HFFc6 (cell line): Measurements from ENCODE around the gene TRA2A. TPM values are rescaled to one million over a fixed set of nuclear protein-coding genes. Genes with fewer than 3 reads are reported as not detected.

Experiments used
- DNase-seq: peaks from one replicate; pipeline ENCODE4 v3.0.0-alpha.2; 2018
- H3K27ac Mint-ChIP-seq: 2 replicates; pipeline ENCODE4 v1.8.0; 2020; ENCODE audit warnings: mild to moderate bottlenecking, mixed read lengths
- H3K27me3 Mint-ChIP-seq: 2 replicates; pipeline ENCODE4 v1.8.0; 2021; ENCODE audit warnings: mild to moderate bottlenecking, moderate library complexity, mixed read lengths; ENCODE audit not compliant: insufficient read depth
- H3K36me3 Mint-ChIP-seq: 2 replicates; pipeline ENCODE4 v1.8.0; 2021; ENCODE audit warnings: low read depth, mixed read lengths
- H3K4me1 Mint-ChIP-seq: 2 replicates; pipeline ENCODE4 v1.8.0; 2020; ENCODE audit warnings: low read depth, mixed read lengths
- H3K4me3 Mint-ChIP-seq: 2 replicates; pipeline ENCODE4 v1.8.0; 2020; ENCODE audit warnings: mild to moderate bottlenecking, moderate library complexity, mixed read lengths
- H3K9me3 Mint-ChIP-seq: 2 replicates; pipeline ENCODE4 v1.8.0; 2020; ENCODE audit warnings: mild to moderate bottlenecking, mixed read lengths
- CTCF ChIP-seq: fragments of 200-600 bp; sonication (generic); IDR thresholded peaks from 2 replicates; pipeline ENCODE4 v1.5.0; 2021; ENCODE audit warnings: antibody characterized with exemption, mild to moderate bottlenecking
- long read RNA-seq: library from polyadenylated mRNA; unstranded; transcript quantifications from one replicate; pipeline ENCODE4 v2.0.0, GENCODE V29; 2019
- total RNA-seq, 6 experiments: library from RNA; stranded (reverse); fragmentation: NEBNext Ultra II Directional; extraction: Animal tissue kit (Norgen Biotek cat#: 25700); gene quantifications; 2 replicates in 1 of 6; 3 replicates in 5 of 6; pipeline ENCODE4 v1.2.3, GENCODE V29; 2021

TRA2A gene
- total RNA-seq: 10 to 100 TPM; 85.5 to 97.8 (median 92.5) TPM
- long read RNA-seq, transcript TRA2A-201 (8 exons, 1,845 nt): major isoform, 72 of 141 reads
- long read RNA-seq, partial matches to known transcripts: 53 of 141 reads
- long read RNA-seq, other reads (novel, unspliced or antisense): 14 of 141 reads

DNA sequence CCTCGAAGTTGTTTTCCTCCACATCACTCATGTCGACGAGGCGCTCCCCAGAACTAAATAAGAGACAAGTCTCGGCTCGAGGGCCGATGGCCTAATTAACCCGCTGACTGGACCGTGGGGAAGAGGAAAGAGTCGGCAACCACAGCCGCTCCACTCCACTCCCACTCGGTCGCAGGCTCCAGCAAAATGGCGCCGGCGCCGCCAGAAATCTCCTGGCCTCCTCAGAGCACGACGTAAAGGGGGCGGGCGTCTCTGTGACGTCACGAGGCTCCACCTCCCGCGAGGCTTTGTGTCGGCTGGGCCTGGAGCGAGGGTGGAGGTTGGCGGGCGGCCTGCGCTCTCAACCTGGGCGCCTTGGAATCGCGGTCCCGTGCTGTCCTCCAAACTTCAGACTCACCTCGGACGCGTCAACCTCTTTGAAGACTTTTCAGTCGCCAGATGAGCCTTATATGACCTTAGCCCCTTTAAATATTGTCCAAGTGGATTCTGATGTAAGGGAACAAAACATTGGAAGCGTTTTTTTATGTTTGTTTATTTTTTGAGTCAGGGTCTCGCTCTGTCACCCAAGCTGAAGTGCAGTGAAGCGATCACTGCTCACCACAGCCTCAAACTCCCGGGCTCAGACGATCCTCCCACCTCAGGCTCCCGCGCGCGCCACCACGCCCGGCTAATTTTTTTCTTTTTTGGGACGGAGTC lies at the start of gene TRA2A:
Gene TRA2A (minus strand): TSS at position 188 of the 696 bp plus-strand sequence. CDS start 157 bp downstream, at position 31.
- peaks cover 32% of the 10 kb centered on the region for H3K36me3 Mint-ChIP-seq
- H3K4me1 Mint-ChIP-seq: peaks cover 39% of the 10 kb centered on the region
- H3K27me3 Mint-ChIP-seq: peaks cover 2% of the 10 kb centered on the region; the same call in 1 of the 2 replicates
- peak; percentile 90 for DNase-seq
- no peaks in the 10 kb centered on the region for H3K9me3 Mint-ChIP-seq
- peak within 1 kb of the TSS; percentile 99 for H3K27ac Mint-ChIP-seq
- TF ChIP-seq CTCF: no peak
- peak within 1 kb of the TSS; percentile 97 for H3K4me3 Mint-ChIP-seq

DNA sequence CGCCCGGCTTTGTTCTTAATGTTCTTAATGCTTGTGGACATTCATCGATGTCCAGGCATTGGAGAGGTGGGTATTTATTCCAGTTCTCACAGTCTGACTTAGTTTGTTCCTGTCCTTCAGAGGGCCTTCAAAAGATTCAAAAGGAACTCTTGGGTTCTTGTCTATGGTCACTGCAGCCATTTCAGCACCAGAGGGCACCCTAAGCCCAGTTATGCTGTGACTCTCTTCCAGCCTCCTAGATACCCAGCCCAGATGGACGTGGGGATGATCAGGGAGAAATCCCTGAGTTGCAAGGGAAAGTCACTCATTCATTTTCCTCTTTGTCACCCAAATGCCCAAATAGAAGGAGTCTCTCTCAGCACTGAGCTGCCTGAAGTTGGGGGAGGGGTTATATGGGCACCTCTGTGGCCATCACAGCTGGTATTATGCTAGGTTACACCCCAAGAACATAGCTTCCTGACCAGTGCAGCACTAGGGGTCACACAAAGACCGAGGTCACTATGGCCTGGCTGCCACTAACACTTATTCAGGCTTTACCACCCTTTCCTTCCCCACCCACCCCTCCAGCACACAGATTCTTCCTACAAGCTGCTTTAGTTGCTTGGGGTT lies 38.9 kb upstream of the TRA2A start:
- TF ChIP-seq CTCF: peak; percentile 89
- Mint-ChIP-seq H3K9me3 (no peaks in the 10 kb centered on the region), H3K4me3 (no peak overlapping the region), H3K4me1 (no peaks in the 10 kb centered on the region), H3K36me3 (no peaks in the 10 kb centered on the region), H3K27me3 (peaks cover 3% of the 10 kb centered on the region), H3K27ac (no peak overlapping the region)
- DNase-seq: peak; percentile 68

DNA sequence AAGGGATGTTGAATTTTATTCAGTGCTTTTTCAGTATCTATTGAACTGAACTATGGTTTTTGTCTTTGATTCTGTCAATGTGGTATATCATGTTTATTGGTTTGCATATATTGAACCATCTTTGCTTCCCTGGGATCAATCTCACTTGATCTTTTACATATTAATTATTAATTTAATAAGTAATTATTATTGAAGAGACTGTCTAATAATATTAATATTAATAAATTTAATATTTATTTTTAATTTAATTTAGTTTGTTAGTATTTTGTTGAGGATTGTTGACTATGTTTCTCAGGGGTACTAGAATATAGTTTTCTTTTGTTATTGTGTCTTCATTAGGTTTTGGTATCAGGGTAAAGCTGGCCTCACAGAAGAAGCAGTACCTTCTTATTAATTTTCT lies 26.5 kb upstream of the TRA2A start:
- no peak for TF ChIP-seq CTCF
- no peaks in the 10 kb centered on the region for H3K4me1 Mint-ChIP-seq
- no peaks in the 10 kb centered on the region for H3K36me3 Mint-ChIP-seq
- H3K27ac Mint-ChIP-seq: no peak overlapping the region
- DNase-seq: no peak
- no peak overlapping the region for H3K4me3 Mint-ChIP-seq
- H3K9me3 Mint-ChIP-seq: no peaks in the 10 kb centered on the region
- H3K27me3 Mint-ChIP-seq: peaks cover 6% of the 10 kb centered on the region; the same call in 1 of the 2 replicates

DNA sequence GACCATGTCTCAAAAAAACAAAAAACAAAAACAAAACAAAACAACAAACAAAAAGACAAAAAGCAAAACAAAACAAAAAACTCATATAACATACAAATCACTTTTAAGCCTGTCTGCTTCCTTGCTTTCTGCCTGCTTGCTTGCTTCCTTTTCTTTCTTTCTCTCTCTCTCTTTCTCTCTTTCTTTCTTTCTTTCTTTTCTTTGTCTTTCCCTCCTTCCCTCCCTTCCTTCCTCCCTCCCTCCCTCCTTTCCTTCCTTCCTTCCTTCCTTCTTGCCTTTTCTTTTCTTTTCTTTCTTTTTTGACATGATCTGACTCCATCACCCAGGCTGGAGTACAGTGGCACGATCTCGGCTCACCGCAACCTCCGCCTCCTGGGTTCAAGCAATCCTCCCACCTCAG lies 15.9 kb upstream of the TRA2A start:
- H3K36me3 Mint-ChIP-seq: no peaks in the 10 kb centered on the region
- TF ChIP-seq CTCF: no peak
- DNase-seq: no peak
- peaks cover 7% of the 10 kb centered on the region for H3K27me3 Mint-ChIP-seq
- H3K9me3 Mint-ChIP-seq: no peaks in the 10 kb centered on the region
- H3K4me1 Mint-ChIP-seq: peaks cover 10% of the 10 kb centered on the region; the same call in 1 of the 2 replicates
- no peak overlapping the region for H3K27ac Mint-ChIP-seq
- H3K4me3 Mint-ChIP-seq: no peak overlapping the region

DNA sequence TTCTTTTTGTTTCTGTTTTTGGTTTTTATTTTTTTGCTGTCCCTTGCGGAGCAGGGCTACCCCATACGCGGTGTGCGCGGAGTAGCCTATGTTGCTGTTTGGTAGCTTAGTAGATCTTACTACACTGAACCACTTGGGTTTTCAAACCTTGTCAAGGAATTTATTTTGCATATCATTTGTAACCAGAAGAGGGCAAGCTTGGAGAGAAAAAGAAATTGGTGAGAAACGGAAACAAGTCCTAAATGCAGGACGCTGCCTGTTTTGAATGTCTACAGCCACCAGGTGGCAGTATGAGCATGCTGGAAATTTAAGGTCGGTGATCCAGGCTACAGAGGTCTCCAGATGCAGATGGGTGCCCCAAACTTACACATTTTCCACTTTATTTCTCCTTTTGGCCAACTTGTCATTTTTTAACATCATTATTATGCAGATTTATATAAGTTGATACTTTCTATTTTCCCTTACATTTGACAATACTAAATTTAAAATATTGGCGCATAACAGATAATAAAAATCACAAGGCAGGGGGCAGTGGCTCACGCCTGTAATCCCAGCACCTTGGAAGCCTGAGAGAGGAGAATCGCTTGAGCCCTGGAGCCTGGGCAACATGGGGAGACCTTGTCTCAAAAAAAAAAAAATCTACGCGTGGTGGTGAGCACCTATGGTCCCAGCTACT lies 15.3 kb upstream of the TRA2A start:
- Mint-ChIP-seq H3K4me3 (no peak overlapping the region), H3K9me3 (no peaks in the 10 kb centered on the region), H3K4me1 (peaks cover 10% of the 10 kb centered on the region; the same call in 1 of the 2 replicates), H3K27me3 (peaks cover 7% of the 10 kb centered on the region), H3K36me3 (no peaks in the 10 kb centered on the region), H3K27ac (no peak overlapping the region)
- TF ChIP-seq CTCF: peak; percentile 99
- peak; percentile 88 for DNase-seq
